Measurements from ENCODE around the gene CLRN3.

The CLRN3 gene

DNA sequence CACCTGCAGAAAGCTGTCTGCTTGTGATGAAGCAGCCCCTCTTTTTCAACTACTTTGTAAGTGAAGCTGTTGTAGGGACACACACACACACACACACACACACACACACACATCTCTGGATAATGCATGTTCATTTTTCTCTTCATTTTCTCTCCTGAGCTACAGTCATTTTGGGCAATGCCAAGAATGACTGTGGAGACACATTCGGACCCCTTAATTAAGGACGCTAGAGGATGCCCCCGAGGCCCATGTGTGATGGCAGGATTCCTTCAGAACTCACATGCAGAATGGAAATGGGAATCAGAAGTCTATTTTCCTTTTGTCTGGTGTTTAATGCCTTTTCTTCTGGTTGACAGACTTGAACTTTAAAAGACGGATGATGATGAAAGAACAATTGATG lies 56.6 kb downstream of the CLRN3 start:
- DNase-seq: no peak

DNA sequence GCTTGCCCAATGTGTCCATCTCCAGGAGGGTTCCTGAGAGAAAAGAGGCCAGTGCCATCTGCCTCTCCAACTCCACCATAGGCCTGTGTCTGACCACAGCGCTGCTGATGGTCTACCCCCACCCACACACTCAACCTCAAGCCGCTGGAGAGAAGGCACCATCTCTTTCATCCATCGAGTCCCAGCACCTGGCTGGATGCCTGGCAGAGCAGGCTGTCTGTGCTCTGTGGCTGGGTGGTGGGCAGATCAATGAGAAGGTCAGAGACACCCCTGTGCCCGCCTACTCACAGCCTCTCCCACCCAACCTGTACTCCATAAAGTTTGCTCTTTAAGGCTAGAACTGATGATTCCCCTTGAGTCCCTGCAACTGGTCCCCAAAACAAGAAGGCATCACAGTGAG lies 58.0 kb downstream of the CLRN3 start:
- no peak for DNase-seq

DNA sequence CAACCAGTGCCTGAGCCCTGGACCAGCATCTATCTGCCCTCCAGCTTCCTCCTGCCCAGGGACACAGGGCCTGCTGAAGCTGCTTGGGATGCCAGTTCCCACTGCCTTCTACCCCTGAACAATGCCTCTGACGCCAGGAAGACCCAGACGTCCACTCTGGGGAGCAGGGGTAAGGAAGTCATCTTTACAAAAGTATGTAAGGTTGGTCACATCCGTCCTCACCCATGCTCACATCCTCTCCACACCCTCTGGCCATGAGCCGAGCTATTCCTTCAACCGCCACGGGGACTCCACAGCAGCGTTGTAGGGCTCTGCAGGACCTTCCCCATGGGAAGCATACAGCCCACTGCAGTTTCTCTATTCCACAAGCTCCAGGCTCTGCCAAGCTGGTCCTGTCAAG lies 58.5 kb downstream of the CLRN3 start:
- DNase-seq: no peak

DNA sequence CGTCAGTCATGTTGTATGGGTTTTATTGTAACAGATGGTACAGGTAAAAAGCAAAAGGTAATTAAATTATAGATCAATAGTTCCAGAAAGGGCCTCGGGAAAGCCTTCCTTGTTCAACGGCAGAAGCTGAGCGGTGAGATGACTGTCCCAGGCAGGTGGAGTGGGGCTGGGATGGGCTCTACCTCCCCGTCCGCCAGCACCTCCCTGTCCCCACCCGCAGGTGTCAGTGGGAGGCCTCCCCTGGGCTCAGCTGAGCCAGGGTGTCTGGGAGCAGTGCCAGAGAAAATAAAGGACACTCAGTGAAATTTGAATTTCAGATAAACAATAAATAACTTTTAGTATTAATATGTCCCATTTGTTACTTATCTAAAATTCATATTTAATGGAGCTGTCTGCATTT lies 58.9 kb downstream of the CLRN3 start:
- no peak for DNase-seq

DNA sequence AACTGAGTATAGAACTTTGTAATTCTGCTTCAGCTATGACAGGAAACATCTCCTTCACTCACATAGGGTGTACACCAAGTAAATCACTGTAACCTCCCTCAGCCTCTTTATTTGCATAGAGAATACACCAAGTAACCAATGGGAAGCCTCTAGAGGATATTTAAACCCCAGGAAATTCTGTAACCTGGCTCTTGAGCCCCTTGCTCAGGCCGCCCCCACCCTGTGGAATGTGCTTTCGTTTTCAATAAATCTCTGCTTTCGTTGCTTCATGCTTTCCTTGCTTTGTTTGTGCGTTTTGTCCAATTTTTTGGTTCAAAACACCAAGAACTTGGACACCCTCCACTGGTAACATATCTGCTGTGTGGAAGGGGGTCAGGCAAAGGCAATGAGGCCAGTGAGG lies 60.2 kb downstream of the CLRN3 start:
- no peak for DNase-seq

DNA sequence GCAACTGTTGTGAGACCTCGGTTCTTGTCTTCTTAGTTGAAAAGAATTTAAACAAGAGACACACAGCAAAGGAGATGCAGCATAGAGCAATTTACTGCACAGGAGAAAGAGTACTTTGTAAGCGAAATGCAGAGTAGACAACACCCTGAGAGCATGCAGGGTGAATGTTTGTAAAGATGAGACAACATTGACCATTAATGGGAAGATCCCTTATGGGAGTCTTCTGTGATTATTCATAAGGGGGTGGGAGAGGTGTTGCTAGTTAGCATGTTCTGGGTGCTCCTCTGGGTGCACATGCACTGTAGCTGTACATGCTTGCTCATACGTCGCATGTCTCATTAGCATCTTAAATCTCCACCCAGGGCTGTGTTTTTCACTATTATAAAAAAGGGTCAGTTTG lies 62.3 kb downstream of the CLRN3 start:
- DNase-seq: no peak

All from NCI-H187 (cell line).